NCI-H2107 (cell line): ENCODE measurements around the gene PBX2.
"Not testable (repeated sequence)": the region's sequence is repeated elsewhere in the genome, so short reads cannot be mapped to it uniquely, and the experiment has no call there.

ENCODE experiments used
- DNase-seq: peaks from one replicate; lab custom pipeline; 2025; lab: John Stamatoyannopoulos, UW

The PBX2 gene

DNA sequence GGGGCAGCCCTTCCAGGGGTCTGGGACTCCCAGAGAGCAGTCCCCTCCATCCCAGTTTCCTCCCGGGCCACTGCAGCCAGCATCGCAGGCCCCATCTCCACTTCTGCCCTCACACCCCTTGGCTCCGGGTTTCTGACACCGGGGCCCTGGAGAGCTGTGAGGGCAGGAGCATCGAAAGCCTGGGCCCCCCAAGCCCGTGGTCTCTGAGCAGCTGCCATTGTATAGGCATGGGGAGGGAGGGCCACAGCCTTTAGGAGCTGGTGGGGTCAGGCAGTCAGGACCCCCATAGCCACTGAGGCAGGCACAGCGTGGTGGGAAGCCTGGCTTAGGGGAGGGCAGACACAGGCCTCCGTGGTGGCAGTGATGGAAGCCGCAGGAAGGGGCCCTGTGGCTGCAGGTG is 12.2 kb upstream of the PBX2 start:
- DNase-seq: no peak

DNA sequence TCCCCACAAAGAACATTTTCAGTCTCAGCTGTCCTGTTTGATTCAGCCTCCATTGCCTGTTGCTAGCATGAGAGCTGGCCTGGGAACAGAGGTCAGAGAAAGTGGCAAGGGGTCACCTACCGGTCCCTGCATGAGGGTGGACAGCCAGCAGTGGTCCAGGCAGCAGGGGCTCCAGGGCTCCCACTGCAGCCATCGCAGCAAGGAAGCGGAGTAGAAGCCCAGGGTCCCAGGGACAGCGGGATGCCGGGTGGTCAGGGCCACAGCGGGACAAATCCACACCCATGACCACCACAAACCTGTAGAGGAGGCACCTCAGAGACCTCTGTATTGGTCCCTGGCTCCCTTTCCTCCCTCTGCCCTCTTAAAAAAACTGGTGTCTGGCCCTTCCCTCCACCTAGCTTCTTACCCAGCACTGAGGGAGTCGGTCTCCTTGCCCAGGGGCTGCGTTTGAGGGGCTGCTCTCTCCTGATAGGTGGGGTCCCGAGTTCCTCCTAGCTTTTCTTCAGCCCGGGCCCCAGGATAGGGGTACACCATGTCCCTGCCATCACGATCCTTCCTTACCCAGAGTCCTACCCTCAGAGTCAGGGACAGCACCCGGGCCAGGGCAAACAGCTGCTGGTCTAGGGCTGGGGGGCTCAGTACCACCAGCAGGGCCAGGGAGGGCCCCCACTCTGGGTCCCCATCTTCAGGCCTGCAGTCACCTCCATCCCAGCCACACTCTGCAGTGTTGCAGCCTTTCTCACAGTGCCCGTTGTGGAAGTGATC is 10.9 kb upstream of the PBX2 start:
- no peak for DNase-seq

DNA sequence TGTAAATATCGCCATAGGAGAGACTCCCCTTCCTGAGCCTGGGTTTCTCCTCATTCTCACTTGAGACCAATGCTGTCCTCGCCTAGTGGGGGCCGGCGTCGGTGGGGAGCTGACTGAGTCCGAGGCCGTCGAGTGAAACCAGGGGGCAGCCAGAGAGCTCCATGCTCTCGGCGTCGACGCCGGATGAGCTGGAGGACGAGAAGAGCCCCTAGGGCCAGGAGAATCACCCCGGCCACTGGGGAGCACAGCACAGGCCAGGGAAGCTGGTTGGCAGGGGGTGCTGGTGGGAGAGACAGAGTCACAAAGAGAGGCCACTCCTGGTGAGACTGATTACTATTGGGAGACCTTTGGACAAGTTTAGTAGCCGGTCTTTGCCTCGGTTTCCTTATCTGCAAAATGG is 8.9 kb upstream of the PBX2 start:
- DNase-seq: no peak

- no peak for DNase-seq
These were observed 8.3 kb upstream of the PBX2 start for GRCh38 chr6:32198345-32198696.

- no peak for DNase-seq
These were observed 6.9 kb upstream of the PBX2 start for GRCh38 chr6:32196682-32197616.

- DNase-seq: peak; percentile 28
These were observed 6.1 kb upstream of the PBX2 start for GRCh38 chr6:32195902-32196681.

- peak; percentile 89 for DNase-seq
These were observed 5.6 kb upstream of the PBX2 start for GRCh38 chr6:32195652-32195901.

DNA sequence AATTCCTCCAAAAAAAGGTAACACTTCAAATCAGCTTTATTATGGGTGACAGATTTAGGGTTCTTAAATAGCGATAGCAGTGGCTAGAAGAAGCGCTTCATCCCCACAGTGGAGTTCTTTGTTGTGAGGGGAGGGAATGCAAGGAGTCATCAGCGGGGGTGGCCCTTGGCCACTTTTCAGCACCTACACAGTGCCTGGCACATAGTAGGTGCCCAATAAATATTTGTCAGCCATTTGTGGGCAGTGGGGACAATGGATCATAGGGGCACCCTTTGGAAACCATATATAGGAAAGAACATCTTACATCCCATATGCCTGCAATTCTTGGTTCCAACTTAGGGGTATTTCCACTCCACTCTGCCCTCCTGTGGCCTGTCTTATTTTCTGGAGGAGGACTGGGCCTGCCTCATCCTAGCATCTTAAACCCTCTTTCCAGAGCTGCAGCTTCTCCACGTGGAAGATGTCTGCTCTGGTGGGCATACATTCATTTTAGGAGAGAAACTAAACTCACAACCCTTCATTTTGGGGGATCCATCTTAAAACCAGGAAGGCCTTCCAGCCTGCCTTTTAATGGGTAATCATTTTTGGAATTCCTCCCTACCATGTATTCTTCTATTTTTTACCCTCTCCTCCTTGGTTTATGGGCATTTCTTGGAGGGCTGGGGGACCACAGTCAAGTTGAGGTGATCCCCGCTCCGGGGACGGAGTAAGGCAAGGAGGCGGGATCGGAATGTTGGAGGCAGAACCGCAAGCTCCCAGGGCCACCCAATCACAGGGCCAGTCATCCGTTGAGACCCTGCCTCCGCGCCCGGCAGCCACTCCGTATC is 5.0 kb upstream of the PBX2 start:
- DNase-seq: no peak

DNA sequence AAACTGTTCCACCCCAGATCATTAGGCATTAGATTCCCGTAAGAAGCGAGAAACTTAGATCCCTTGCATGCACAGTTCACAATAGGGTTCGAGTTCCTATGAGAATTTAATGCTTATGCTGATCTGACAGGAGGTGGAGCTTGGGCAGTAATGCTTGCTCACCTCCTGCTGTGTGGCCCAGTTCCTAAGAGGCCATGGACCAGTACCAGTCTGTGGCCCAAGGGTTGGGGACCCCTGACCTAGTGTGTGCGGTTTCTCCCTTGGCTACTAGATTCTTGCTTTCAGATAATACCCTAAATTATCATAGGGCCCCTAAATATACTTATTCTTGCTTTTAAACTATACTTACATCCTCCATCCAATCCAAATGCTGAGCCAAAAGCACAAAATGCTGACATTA is 4.4 kb upstream of the PBX2 start:
- no peak for DNase-seq

GRCh38 chr6:32193096-32193495 is 3.1 kb upstream of the PBX2 start:
- DNase-seq: not testable (repeated sequence)

- no peak for DNase-seq
These were observed 2.6 kb upstream of the PBX2 start, which contains the start of gene GPSM3 for GRCh38 chr6:32192608-32193039. TSS of gene GPSM3 (minus strand) at chr6:32192643. CDS start at chr6:32192513, 130 bp downstream.

- DNase-seq: no peak
These were observed 1.9 kb upstream of the PBX2 start for GRCh38 chr6:32191696-32192607.

GRCh38 chr6:32190911-32191677 is 1.1 kb upstream of the PBX2 start:
- no peak for DNase-seq

GRCh38 chr6:32189742-32190053 is 304 bp downstream of the PBX2 start:
- DNase-seq: no peak

DNA sequence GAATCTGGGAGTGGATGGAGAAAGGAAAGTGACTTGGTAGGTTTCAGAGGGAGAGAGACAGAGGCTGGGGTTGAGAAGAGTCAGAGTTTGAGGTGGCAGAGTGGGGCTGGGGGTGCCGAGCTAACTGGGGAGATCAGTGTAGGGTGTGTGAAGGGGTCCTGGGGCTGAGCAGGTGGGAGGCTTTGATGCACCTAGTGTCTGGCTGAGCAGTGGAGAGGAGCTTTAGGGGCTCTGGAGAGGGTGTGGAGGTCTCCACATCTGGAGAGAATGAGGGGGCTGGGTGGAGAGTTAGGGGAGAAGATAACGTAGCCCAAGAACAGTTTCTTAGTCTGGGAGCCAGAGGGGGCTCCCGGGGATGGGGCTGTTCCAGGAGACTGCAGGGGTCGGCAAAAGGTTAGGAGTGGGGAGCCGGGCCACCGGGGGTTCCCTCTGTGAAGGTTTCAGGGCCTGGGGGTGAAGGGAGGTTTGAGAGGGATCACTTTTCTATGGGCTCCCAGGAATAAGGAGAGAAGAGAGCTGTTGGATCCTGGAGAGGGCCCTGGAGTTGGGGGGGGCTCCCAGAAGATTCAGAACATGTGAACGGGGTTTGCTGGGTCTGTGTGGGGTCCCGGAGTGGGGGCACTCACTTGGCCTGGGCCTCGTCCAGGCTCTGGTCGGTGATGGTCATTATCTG is 797 bp downstream of the PBX2 start:
- no peak for DNase-seq

DNA sequence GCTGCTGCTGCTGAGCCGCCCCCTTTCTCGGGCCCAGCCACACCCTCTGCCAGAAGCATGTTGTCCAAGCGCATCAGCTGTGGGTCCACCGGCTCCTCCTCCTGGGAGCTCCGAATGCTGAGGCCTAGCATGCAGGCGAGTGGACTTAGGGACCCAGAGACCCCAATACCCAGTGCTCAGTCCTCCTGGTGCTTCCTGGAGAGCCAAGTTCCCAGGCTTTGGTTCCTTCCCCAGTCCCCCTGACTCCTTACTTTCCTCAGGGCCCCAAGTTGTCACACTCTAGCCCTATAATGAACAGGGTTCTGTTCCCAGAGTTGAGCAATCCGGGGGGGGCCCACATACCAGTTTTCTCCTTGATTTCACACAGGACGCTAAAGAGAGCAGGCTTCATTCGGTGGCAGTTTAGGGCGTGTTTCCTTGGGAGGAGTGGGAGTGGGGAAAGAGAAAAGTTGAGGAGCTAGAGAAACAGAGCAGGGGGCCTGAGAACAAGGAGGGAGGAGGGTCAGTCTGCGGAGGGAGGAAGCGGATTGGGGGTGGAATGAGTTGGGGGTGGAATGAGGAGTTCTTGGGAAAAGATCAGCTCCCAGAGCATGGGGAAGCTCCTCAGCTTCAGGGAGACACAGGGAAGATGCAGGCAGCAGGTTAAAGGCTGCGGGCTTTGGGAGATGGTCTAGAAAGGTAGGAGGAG is 1.5 kb downstream of the PBX2 start:
- no peak for DNase-seq

DNA sequence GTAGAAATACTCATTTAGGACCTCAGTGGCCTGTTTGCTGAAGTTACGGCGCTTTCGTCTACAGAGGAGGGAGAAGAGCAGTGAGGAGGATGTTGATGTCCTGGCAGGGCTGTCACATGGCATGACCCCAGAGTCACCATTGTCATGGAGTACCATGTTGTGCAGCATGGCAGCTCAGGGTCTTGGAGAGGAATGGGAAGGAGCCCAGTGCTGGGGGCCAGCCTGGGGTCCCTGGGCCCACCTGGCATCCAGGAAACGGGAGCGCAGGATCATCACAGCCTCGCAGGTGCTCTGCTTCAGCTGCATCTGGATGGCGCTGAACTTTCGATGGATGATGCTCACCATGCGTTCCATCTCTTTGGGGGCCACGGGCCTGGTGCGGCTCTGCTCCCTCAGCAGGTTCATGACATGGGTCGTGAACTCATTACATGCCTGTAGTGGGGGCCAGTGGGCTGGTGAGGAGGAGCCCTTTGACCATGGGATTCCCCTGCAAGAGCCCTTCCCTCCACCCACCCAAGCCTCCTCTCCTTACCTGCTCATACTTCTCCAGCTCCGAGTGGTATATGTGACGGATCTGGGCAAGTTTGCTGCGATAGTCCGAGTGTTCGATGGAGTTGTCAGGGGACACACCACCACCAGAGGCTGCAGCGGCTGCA is 2.1 kb downstream of the PBX2 start:
- not testable (repeated sequence) for DNase-seq

DNA sequence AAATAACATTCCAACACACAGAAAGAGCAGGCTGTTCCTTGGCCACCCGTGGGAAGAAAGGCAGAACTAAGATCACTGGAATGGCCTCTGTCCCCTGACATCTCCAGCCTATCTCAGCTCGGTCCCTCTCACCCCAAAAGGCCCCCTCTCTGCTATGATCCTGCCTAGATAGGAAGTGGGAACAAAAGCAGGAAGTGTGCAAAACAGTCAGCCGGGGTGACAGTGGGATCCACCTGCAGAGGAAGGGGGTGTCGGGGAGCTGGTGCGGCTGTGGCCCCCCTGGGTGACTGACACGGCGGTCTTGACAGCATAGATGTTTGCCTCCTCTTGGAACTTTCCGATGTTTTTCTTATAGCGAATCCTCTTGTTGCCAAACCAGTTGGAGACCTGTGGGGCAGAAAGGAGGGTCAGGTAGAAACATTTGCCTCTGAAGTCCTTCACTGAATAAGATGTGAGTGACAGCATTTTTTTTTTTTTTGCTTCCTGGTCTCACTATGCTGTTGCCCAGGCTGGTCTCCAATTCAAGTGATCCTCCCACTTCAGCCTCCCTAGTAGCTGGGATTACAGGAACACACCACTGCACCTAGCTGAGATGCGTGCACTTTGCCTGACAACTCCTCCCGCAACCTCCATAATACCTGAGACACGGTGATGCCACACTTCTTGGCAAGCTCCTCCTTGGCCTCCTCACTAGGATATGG is 2.8 kb downstream of the PBX2 start:
- no peak for DNase-seq
